ENCODE data around the gene BCL2. TPM values are rescaled to one million over a fixed set of nuclear protein-coding genes. Genes with fewer than 3 reads are reported as not detected.

Gene BCL2
- total and polyA plus RNA-seq, 3 donors from 2014 or later: 6.3 to 20.8 (median 16.0) TPM

- no peak for TF ChIP-seq POLR2A (IDR thresholded peaks at IDR 0.05)
- no peak for TF ChIP-seq CTCF (IDR thresholded peaks at IDR 0.05)
- H3K36me3 ChIP-seq (ENCODE audit: low read depth, missing control alignments): no peaks in the 10 kb centered on the region
- H3K4me3 ChIP-seq: peak overlapping the region; percentile 71 to 86
- no peak for DNase-seq
- no peaks in the 10 kb centered on the region for H3K27me3 ChIP-seq
- intact Hi-C loops (cut with DNase I; ENCODE audit: low total_unique reads): loop anchor here (10.0 kb wide), 1 partner anchor 54 kb away; no protein-coding TSS in a partner anchor
- WGBS, 2 donors: 1% methylated on average over 8 of the region's 8 CpGs
- no peaks in the 10 kb centered on the region for H3K9me3 ChIP-seq
- peak overlapping the region; percentile 83 to 93 for H3K27ac ChIP-seq
- peaks cover 25% of the 10 kb centered on the region for H3K4me1 ChIP-seq
Observed at GRCh38 chr18:63318889-63319382, 633 bp downstream of the BCL2 start.

GRCh38 chr18:63317982-63318888 lies 1.3 kb downstream of the BCL2 start:
- Histone ChIP-seq H3K27me3 (no peaks in the 10 kb centered on the region), H3K4me3 (peak overlapping the region; percentile 71 to 86), H3K9me3 (no peaks in the 10 kb centered on the region), H3K4me1 (peaks cover 31% of the 10 kb centered on the region), H3K27ac (peak overlapping the region; percentile 47 to 93), H3K36me3 (ENCODE audit: low read depth, missing control alignments) (no peaks in the 10 kb centered on the region)
- intact Hi-C loops (cut with DNase I; ENCODE audit: low total_unique reads): loop anchor here (10.0 kb wide), 1 partner anchor 53 kb away; no protein-coding TSS in a partner anchor
- TF ChIP-seq POLR2A (IDR thresholded peaks at IDR 0.05) (no peak), CTCF (IDR thresholded peaks at IDR 0.05) (peak; percentile 77 to 92 (median 84))
- WGBS, 2 donors: 0 to 1% methylated on average over 15 to 63 of the region's 66 CpGs
- DNase-seq: peak; percentile 89

GRCh38 chr18:63317556-63317946 lies 2.0 kb downstream of the BCL2 start:
- Histone ChIP-seq H3K27me3 (no peaks in the 10 kb centered on the region), H3K4me1 (peaks cover 34% of the 10 kb centered on the region), H3K9me3 (no peaks in the 10 kb centered on the region), H3K27ac (peak overlapping the region; percentile 47 to 93), H3K36me3 (ENCODE audit: low read depth, missing control alignments) (no peaks in the 10 kb centered on the region), H3K4me3 (peak overlapping the region; percentile 71 to 86)
- intact Hi-C loops (cut with DNase I; ENCODE audit: low total_unique reads): loop anchor here (10.0 kb wide), 1 partner anchor 53 kb away; no protein-coding TSS in a partner anchor
- TF ChIP-seq CTCF (IDR thresholded peaks at IDR 0.05) (no peak), POLR2A (IDR thresholded peaks at IDR 0.05) (no peak)
- DNase-seq: no peak
- WGBS, 2 donors: 17 to 22% methylated on average over 8 to 10 of the region's 10 CpGs

GRCh38 chr18:63316612-63317555 lies 2.7 kb downstream of the BCL2 start:
- Histone ChIP-seq H3K4me3 (peak overlapping the region; percentile 71 to 86), H3K9me3 (no peaks in the 10 kb centered on the region), H3K27me3 (no peaks in the 10 kb centered on the region), H3K4me1 (peaks cover 33% of the 10 kb centered on the region), H3K27ac (peak overlapping the region in 1 of 2 donors; percentile 93), H3K36me3 (ENCODE audit: low read depth, missing control alignments) (no peaks in the 10 kb centered on the region)
- WGBS, 2 donors: 39 to 44% methylated on average over 4 of the region's 4 CpGs
- no peak for DNase-seq
- TF ChIP-seq CTCF (IDR thresholded peaks at IDR 0.05): no peak
- no peak for TF ChIP-seq POLR2A (IDR thresholded peaks at IDR 0.05)
- intact Hi-C loops (cut with DNase I; ENCODE audit: low total_unique reads): loop anchor here (10.0 kb wide), 1 partner anchor 52 kb away; no protein-coding TSS in a partner anchor
